H1 (cell line): ENCODE measurements around the gene C9orf152. TPM values are rescaled to one million over a fixed set of nuclear protein-coding genes. Genes with fewer than 3 reads are reported as not detected.

Source experiments
- ATF3 ChIP-seq: IDR thresholded peaks from 2 replicates; pipeline ENCODE4 v1.6.1; 2011; ENCODE audit warnings: low read depth, mild to moderate bottlenecking, low read length; ENCODE audit not compliant: insufficient read depth
- BRCA1 ChIP-seq: IDR thresholded peaks from 2 replicates; pipeline ENCODE4 v1.6.1; 2012; ENCODE audit warnings: low read depth, low read length, improper control_type of control experiment
- CEBPB ChIP-seq: IDR thresholded peaks from 2 replicates; pipeline ENCODE4 v1.6.1; 2012; ENCODE audit warnings: low read depth, low read length
- FOSL1 ChIP-seq: IDR thresholded peaks from 2 replicates; pipeline ENCODE4 v1.6.1; 2011; ENCODE audit warnings: mild to moderate bottlenecking, low read depth, low read length, moderate library complexity; ENCODE audit not compliant: insufficient read depth
- JUND ChIP-seq: IDR thresholded peaks from 2 replicates; pipeline ENCODE4 v1.6.1; 2011; ENCODE audit warnings: mild to moderate bottlenecking, improper control_type of control experiment, low read length
- KDM5A ChIP-seq: fragments of 200-600 bp; IDR thresholded peaks from 2 replicates; pipeline ENCODE4 v1.7.1; 2012; ENCODE audit warnings: mild to moderate bottlenecking, low read length, inconsistent platforms, mixed read lengths
- NRF1 ChIP-seq: IDR thresholded peaks from 2 replicates; pipeline ENCODE4 v1.6.1; 2011; ENCODE audit warnings: mild to moderate bottlenecking, low read depth, low read length, improper control_type of control experiment
- polyA plus RNA-seq, 7 experiments: library from polyadenylated mRNA; depleted of rRNA in 3 of 7; stranded (reverse) in 5 of 7; unstranded in 2 of 7; fragments of >200 nt in 5 of 7; fragments of 200-250 nt in 2 of 7; gene quantifications; 1 replicate in 5 of 7; 2 replicates in 1 of 7; 4 replicates in 1 of 7; pipeline versions ENCODE4 v1.2.1 to v1.2.3, GENCODE V29; 2011 to 2013; ENCODE audit warnings: missing spikeins in 2 of 7, mixed read lengths in 2 of 7
- total RNA-seq: library from RNA; stranded (reverse); fragmentation: NEBNext Ultra II Directional; extraction: Animal tissue kit (Norgen Biotek cat#: 25700); gene quantifications from 2 replicates; pipeline ENCODE4 v1.2.1, GENCODE V29; 2021

Gene C9orf152
- total and polyA plus RNA-seq, 2 of the 8 experiments (the other 6 are each of a cell fraction or from before 2014, with no cell fraction given): not detected

- TF ChIP-seq ATF3: no peak
- TF ChIP-seq CEBPB: no peak
- TF ChIP-seq FOSL1: no peak
- TF ChIP-seq KDM5A: no peak
- no peak for TF ChIP-seq BRCA1
- TF ChIP-seq JUND: no peak
- no peak for TF ChIP-seq NRF1
These were observed 32.2 kb upstream of the C9orf152 start (continued) for GRCh38 chr9:110240198-110240597.
